Transverse colon (tissue), 4 donors: ENCODE measurements around the gene JAZF1.

ENCODE experiments used
- CTCF ChIP-seq, 5 experiments: fragments of 200-600 bp in 3 of 5; fragments of 450-650 bp in 2 of 5; sonication (generic) in 3 of 5; IDR thresholded peaks; 1 replicate in 2 of 5; 2 replicates in 3 of 5; pipeline ENCODE4 v1.5.1; 2016 to 2017; ENCODE audit warnings: antibody characterized with exemption in 5 of 5, inconsistent platforms in 3 of 5, mild to moderate bottlenecking in 2 of 5, moderate library complexity in 1 of 5
- EP300 ChIP-seq: sonication (generic); formaldehyde crosslinking; IDR thresholded peaks from one replicate; pipeline ENCODE4 v1.6.1; 2017; ENCODE audit warnings: antibody characterized with exemption, low read depth
- POLR2A ChIP-seq: fragments of 450-650 bp; IDR thresholded peaks from one replicate; pipeline ENCODE4 v1.6.1; 2016; ENCODE audit warnings: antibody characterized with exemption, mild to moderate bottlenecking, moderate library complexity
- POLR2AphosphoS5 ChIP-seq, 3 donors: sonication (generic); formaldehyde crosslinking; IDR thresholded peaks; one replicate each; pipeline ENCODE4 v1.6.1; 2016; ENCODE audit warnings: antibody characterized with exemption in 3 of 3

GRCh38 chr7:28202222-28202621 is 21.6 kb upstream of the JAZF1 start:
- TF ChIP-seq EP300 (no peak), CTCF (IDR thresholded peaks at IDR 0.05) (no peak), POLR2A (no peak), POLR2AphosphoS5 (IDR thresholded peaks at IDR 0.05) (no peak)
